ENCODE data around the gene AKAP1. TPM values are rescaled to one million over a fixed set of nuclear protein-coding genes. Genes with fewer than 3 reads are reported as not detected.

The AKAP1 gene
- total RNA-seq, 1 donor, result 14.5 TPM

DNA sequence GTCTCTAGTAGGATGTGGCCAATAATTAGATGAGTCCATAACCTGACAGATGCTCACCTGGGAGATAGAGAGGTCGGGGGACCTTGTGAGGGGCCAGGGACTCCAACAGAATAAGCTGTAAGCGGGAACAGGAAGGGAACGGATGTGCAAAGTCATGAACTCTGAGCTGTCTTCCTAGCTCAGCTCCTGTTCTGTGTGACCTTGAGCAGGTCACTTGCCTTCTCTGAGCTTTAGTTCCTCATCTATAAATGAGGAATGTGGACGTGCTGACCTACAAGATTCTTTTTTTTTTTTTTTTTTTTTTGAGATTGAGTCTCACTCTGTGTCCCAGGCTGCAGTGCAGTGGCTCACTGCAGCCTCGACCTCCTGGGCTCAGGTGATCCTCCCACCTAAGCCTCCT, 58.9 kb downstream of the AKAP1 start:
- peaks cover 3% of the 10 kb centered on the region for H3K27me3 ChIP-seq (ENCODE audit: insufficient read depth, low read length)
- DNase-seq (ENCODE audit: insufficient read length, low spot score, missing footprints), result no peak
- no peaks in the 10 kb centered on the region for H3K79me2 ChIP-seq (ENCODE audit: insufficient read depth, low read length)
- TF ChIP-seq CTCF (IDR thresholded peaks at IDR 0.05; ENCODE audit: extremely low read depth, low read depth, low read length), result no peak
- no peaks in the 10 kb centered on the region for H3K36me3 ChIP-seq (ENCODE audit: insufficient read depth, low read length)
- H2AFZ ChIP-seq (ENCODE audit: low read length), result no peak overlapping the region
- no peak overlapping the region for H3K4me2 ChIP-seq (ENCODE audit: insufficient read depth, low read length)
- H3K4me1 ChIP-seq (ENCODE audit: insufficient read depth, low read length), result no peaks in the 10 kb centered on the region
- no peak overlapping the region for H3K27ac ChIP-seq (ENCODE audit: low read depth, low read length)
- no peaks in the 10 kb centered on the region for H4K20me1 ChIP-seq (ENCODE audit: insufficient read depth, low read length)
- no peak overlapping the region for H3K4me3 ChIP-seq (ENCODE audit: insufficient read depth, low read length)
- no peaks in the 10 kb centered on the region for H3K9me3 ChIP-seq (ENCODE audit: low read depth, low read length)

- DNase-seq (ENCODE audit: insufficient read length, low spot score, missing footprints), result no peak
- Histone ChIP-seq H3K4me2 (ENCODE audit: insufficient read depth, low read length) (no peak overlapping the region), H3K36me3 (ENCODE audit: insufficient read depth, low read length) (no peaks in the 10 kb centered on the region), H3K27ac (ENCODE audit: low read depth, low read length) (no peak overlapping the region), H4K20me1 (ENCODE audit: insufficient read depth, low read length) (no peaks in the 10 kb centered on the region), H2AFZ (ENCODE audit: low read length) (no peak overlapping the region), H3K4me1 (ENCODE audit: insufficient read depth, low read length) (no peaks in the 10 kb centered on the region), H3K9me3 (ENCODE audit: low read depth, low read length) (no peaks in the 10 kb centered on the region), H3K4me3 (ENCODE audit: insufficient read depth, low read length) (no peak overlapping the region), H3K79me2 (ENCODE audit: insufficient read depth, low read length) (no peaks in the 10 kb centered on the region), H3K27me3 (ENCODE audit: insufficient read depth, low read length) (peaks cover 3% of the 10 kb centered on the region)
- no peak for TF ChIP-seq CTCF (IDR thresholded peaks at IDR 0.05; ENCODE audit: extremely low read depth, low read depth, low read length)
Observed at GRCh38 chr17:57144567-57144966, 59.5 kb downstream of the AKAP1 start.

- Histone ChIP-seq H3K79me2 (ENCODE audit: insufficient read depth, low read length) (no peaks in the 10 kb centered on the region), H3K36me3 (ENCODE audit: insufficient read depth, low read length) (no peaks in the 10 kb centered on the region), H4K20me1 (ENCODE audit: insufficient read depth, low read length) (no peaks in the 10 kb centered on the region), H3K4me3 (ENCODE audit: insufficient read depth, low read length) (no peak overlapping the region), H2AFZ (ENCODE audit: low read length) (no peak overlapping the region), H3K27ac (ENCODE audit: low read depth, low read length) (no peak overlapping the region), H3K27me3 (ENCODE audit: insufficient read depth, low read length) (peaks cover 3% of the 10 kb centered on the region), H3K4me1 (ENCODE audit: insufficient read depth, low read length) (no peaks in the 10 kb centered on the region), H3K9me3 (ENCODE audit: low read depth, low read length) (no peaks in the 10 kb centered on the region), H3K4me2 (ENCODE audit: insufficient read depth, low read length) (no peak overlapping the region)
- DNase-seq (ENCODE audit: insufficient read length, low spot score, missing footprints), result no peak
- TF ChIP-seq CTCF (IDR thresholded peaks at IDR 0.05; ENCODE audit: extremely low read depth, low read depth, low read length), result no peak
Observed at GRCh38 chr17:57145347-57145746, 60.3 kb downstream of the AKAP1 start.

GRCh38 chr17:57146273-57146672, 61.2 kb downstream of the AKAP1 start:
- H3K4me1 ChIP-seq (ENCODE audit: insufficient read depth, low read length), result no peaks in the 10 kb centered on the region
- H3K79me2 ChIP-seq (ENCODE audit: insufficient read depth, low read length), result no peaks in the 10 kb centered on the region
- H3K27ac ChIP-seq (ENCODE audit: low read depth, low read length), result no peak overlapping the region
- H4K20me1 ChIP-seq (ENCODE audit: insufficient read depth, low read length), result no peaks in the 10 kb centered on the region
- no peaks in the 10 kb centered on the region for H3K9me3 ChIP-seq (ENCODE audit: low read depth, low read length)
- no peak overlapping the region for H2AFZ ChIP-seq (ENCODE audit: low read length)
- DNase-seq (ENCODE audit: insufficient read length, low spot score, missing footprints), result no peak
- peaks cover 3% of the 10 kb centered on the region for H3K27me3 ChIP-seq (ENCODE audit: insufficient read depth, low read length)
- no peak overlapping the region for H3K4me3 ChIP-seq (ENCODE audit: insufficient read depth, low read length)
- no peak for TF ChIP-seq CTCF (IDR thresholded peaks at IDR 0.05; ENCODE audit: extremely low read depth, low read depth, low read length)
- no peaks in the 10 kb centered on the region for H3K36me3 ChIP-seq (ENCODE audit: insufficient read depth, low read length)
- H3K4me2 ChIP-seq (ENCODE audit: insufficient read depth, low read length), result no peak overlapping the region

Measured in osteoblast (primary cell).